OCI-LY3 (cell line): Measurements from ENCODE around the gene ETHE1.

ENCODE experiments used
- H2AFZ ChIP-seq: fragments of 200-600, 300-600 bp; shearing (Covaris generic); 2 replicates; pipeline ENCODE4 v1.6.0; 2014; ENCODE audit warnings: antibody characterized with exemption, low read depth, low read length
- H3K27ac ChIP-seq: fragments of 200-600, 300-600 bp; sonication (generic); 2 replicates; pipeline ENCODE4 v1.5.1; 2014; ENCODE audit warnings: mild to moderate bottlenecking, low read length, moderate library complexity, mixed read lengths
- H3K27me3 ChIP-seq: fragments of 200-600, 300-600 bp; sonication (generic); 2 replicates; pipeline ENCODE4 v1.6.1; 2014; ENCODE audit warnings: low read depth, low read length, mixed read lengths
- H3K36me3 ChIP-seq: fragments of 200-600, 300-600 bp; sonication (generic); replicated peaks from 2 replicates; pipeline ENCODE3; 2014; ENCODE audit warnings: low read depth, low read length, mixed read lengths
- H3K4me1 ChIP-seq: fragments of 300-600, 200-600 bp; sonication (generic); 2 replicates; pipeline ENCODE4 v1.6.1; 2014; ENCODE audit warnings: low read length, mixed read lengths
- H3K4me2 ChIP-seq: fragments of 200-600, 300-600 bp; sonication (generic); 2 replicates; pipeline ENCODE4 v1.6.1; 2014; ENCODE audit warnings: low read length, mixed read lengths
- H3K4me3 ChIP-seq: fragments of 300-600, 200-600 bp; sonication (generic); 2 replicates; pipeline ENCODE4 v1.5.1; 2014; ENCODE audit warnings: antibody characterized with exemption, mild to moderate bottlenecking, low read length, moderate library complexity
- H3K79me2 ChIP-seq: fragments of 300-600, 200-600 bp; shearing (Covaris generic); 2 replicates; pipeline ENCODE4 v1.6.1; 2014; ENCODE audit warnings: mild to moderate bottlenecking, low read length, mixed read lengths
- H3K9ac ChIP-seq: fragments of 300-600, 200-600 bp; shearing (Covaris generic); 2 replicates; pipeline ENCODE4 v1.6.0; 2014; ENCODE audit warnings: mild to moderate bottlenecking, low read length, moderate library complexity
- H3K9me3 ChIP-seq: fragments of 200-600, 300-600 bp; shearing (Covaris generic); 2 replicates; pipeline ENCODE4 v1.6.1; 2014; ENCODE audit warnings: low read length, mixed read lengths; ENCODE audit not compliant: insufficient read depth
- H4K20me1 ChIP-seq: fragments of 200-600, 300-600 bp; sonication (generic); 2 replicates; pipeline ENCODE4 v1.6.1; 2016; ENCODE audit warnings: low read length, mixed read lengths; ENCODE audit not compliant: insufficient read depth
- CTCF ChIP-seq: fragments of 200-600, 300-600 bp; sonication (generic); IDR thresholded peaks from 2 replicates; pipeline ENCODE4 v1.5.1; 2014; ENCODE audit warnings: antibody characterized with exemption, low read length, low read depth
- EZH2phosphoT487 ChIP-seq: fragments of 200-600 bp; shearing (Covaris generic); IDR thresholded peaks from 2 replicates; pipeline ENCODE4 v1.6.1; 2018; ENCODE audit warnings: antibody characterized with exemption, mixed run types, low read depth

The ETHE1 gene

GRCh38 chr19:43457809-43458208 lies 69.2 kb downstream of the ETHE1 start:
- H3K9ac ChIP-seq, result no peak overlapping the region
- no peaks in the 10 kb centered on the region for H3K9me3 ChIP-seq
- TF ChIP-seq CTCF (no peak), EZH2phosphoT487 (no peak)
- no peaks in the 10 kb centered on the region for H3K36me3 ChIP-seq
- H3K27ac ChIP-seq, result no peak overlapping the region
- no peaks in the 10 kb centered on the region for H3K79me2 ChIP-seq
- no peak overlapping the region for H3K4me2 ChIP-seq
- peaks cover 10% of the 10 kb centered on the region for H3K4me1 ChIP-seq
- H4K20me1 ChIP-seq, result no peaks in the 10 kb centered on the region
- peaks cover 10% of the 10 kb centered on the region; the same call in 1 of the 2 replicates for H3K27me3 ChIP-seq
- H2AFZ ChIP-seq, result no peak overlapping the region
- no peak overlapping the region for H3K4me3 ChIP-seq
